Measurements from ENCODE around the gene RIMBP2.

The RIMBP2 gene

DNA sequence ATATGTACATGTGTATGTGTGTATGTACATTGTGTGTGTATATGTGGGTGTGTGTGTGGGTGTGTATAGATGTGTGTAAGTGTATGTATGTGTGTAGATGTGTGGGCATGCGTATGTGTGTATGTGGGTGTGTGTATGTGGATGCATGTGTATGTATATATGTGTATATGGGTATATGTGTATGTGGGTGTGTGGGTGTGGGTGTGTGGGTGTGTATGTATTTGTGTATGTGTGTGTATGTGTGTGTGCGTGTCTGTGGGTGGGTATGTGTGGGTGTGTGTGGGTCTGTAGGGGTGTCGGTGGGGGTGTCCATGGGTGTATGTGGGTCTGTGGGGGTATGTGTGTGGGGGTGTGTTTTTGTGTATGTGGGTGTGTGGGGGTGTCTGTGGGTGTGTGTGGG is 276.8 kb downstream of the RIMBP2 start:
- TF ChIP-seq TAF1 (IDR thresholded peaks at IDR 0.05; ENCODE audit: borderline replicate concordance, insufficient read depth, low read length) = no peak
- TF ChIP-seq POLR2AphosphoS5 (IDR thresholded peaks at IDR 0.05; ENCODE audit: low read depth, low read length) = no peak
- TF ChIP-seq, protein P1, sequence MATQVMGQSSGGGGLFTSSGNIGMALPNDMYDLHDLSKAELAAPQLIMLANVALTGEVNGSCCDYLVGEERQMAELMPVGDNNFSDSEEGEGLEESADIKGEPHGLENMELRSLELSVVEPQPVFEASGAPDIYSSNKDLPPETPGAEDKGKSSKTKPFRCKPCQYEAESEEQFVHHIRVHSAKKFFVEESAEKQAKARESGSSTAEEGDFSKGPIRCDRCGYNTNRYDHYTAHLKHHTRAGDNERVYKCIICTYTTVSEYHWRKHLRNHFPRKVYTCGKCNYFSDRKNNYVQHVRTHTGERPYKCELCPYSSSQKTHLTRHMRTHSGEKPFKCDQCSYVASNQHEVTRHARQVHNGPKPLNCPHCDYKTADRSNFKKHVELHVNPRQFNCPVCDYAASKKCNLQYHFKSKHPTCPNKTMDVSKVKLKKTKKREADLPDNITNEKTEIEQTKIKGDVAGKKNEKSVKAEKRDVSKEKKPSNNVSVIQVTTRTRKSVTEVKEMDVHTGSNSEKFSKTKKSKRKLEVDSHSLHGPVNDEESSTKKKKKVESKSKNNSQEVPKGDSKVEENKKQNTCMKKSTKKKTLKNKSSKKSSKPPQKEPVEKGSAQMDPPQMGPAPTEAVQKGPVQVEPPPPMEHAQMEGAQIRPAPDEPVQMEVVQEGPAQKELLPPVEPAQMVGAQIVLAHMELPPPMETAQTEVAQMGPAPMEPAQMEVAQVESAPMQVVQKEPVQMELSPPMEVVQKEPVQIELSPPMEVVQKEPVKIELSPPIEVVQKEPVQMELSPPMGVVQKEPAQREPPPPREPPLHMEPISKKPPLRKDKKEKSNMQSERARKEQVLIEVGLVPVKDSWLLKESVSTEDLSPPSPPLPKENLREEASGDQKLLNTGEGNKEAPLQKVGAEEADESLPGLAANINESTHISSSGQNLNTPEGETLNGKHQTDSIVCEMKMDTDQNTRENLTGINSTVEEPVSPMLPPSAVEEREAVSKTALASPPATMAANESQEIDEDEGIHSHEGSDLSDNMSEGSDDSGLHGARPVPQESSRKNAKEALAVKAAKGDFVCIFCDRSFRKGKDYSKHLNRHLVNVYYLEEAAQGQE (IDR thresholded peaks at IDR 0.05; ENCODE audit: insufficient read depth in 1 of 2, low read depth in 2 of 2, low read length in 2 of 2) = no peak
- TF ChIP-seq FOXP2 (optimal IDR thresholded peaks at IDR 0.05; ENCODE audit: borderline replicate concordance, extremely low read depth, extremely low read length, insufficient read depth) = no peak
- no peak for TF ChIP-seq SIN3A (IDR thresholded peaks at IDR 0.05; ENCODE audit: borderline replicate concordance, insufficient read depth, low read length)

DNA sequence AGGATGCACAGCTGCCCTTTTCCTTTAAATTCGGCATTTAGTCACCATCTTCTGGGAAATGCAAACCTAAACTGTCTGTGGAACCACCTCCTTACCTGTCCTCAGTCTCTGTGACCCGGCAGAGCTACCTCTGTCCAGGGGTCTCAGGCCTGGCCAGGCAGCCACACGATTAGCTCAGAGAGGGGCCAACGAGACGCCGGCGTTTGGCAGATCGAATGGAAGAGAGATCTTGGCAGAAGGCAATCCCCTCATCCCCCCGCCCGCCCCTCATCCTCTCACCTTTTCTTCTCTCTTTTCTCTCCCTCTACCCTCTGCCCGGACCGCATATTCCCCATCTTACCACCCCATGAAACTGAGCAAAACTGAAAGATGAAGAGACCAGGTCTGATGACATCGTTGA is 277.4 kb downstream of the RIMBP2 start:
- TF ChIP-seq SIN3A (IDR thresholded peaks at IDR 0.05; ENCODE audit: borderline replicate concordance, insufficient read depth, low read length) (no peak), TAF1 (IDR thresholded peaks at IDR 0.05; ENCODE audit: borderline replicate concordance, insufficient read depth, low read length) (no peak), POLR2AphosphoS5 (IDR thresholded peaks at IDR 0.05; ENCODE audit: low read depth, low read length) (no peak), FOXP2 (optimal IDR thresholded peaks at IDR 0.05; ENCODE audit: borderline replicate concordance, extremely low read depth, extremely low read length, insufficient read depth) (no peak)
- TF ChIP-seq, protein P1 (IDR thresholded peaks at IDR 0.05; ENCODE audit: insufficient read depth in 1 of 2, low read depth in 2 of 2, low read length in 2 of 2) = no peak

DNA sequence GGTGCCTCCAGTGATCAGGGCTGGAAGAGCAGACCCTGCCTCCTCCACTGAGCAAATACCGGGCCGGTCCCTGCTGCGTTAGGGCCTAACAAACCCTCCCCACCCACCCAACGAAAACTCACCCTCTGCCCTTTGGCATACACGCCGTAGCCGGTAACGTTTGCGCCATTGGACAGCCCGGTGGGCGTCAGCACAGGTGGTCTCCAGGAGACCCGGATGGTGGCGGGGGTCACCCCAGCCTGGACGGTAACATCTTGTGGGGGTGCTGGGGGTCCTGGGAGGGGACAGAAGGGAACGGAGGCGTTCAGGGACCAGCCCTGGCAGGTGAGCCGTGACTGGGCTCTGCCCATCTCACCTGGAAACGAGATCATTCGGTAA is 277.9 kb downstream of the RIMBP2 start:
- TF ChIP-seq FOXP2 (optimal IDR thresholded peaks at IDR 0.05; ENCODE audit: borderline replicate concordance, extremely low read depth, extremely low read length, insufficient read depth) = no peak
- TF ChIP-seq, protein P1 (IDR thresholded peaks at IDR 0.05; ENCODE audit: insufficient read depth in 1 of 2, low read depth in 2 of 2, low read length in 2 of 2) = no peak
- no peak for TF ChIP-seq TAF1 (IDR thresholded peaks at IDR 0.05; ENCODE audit: borderline replicate concordance, insufficient read depth, low read length)
- TF ChIP-seq POLR2AphosphoS5 (IDR thresholded peaks at IDR 0.05; ENCODE audit: low read depth, low read length) = no peak

DNA sequence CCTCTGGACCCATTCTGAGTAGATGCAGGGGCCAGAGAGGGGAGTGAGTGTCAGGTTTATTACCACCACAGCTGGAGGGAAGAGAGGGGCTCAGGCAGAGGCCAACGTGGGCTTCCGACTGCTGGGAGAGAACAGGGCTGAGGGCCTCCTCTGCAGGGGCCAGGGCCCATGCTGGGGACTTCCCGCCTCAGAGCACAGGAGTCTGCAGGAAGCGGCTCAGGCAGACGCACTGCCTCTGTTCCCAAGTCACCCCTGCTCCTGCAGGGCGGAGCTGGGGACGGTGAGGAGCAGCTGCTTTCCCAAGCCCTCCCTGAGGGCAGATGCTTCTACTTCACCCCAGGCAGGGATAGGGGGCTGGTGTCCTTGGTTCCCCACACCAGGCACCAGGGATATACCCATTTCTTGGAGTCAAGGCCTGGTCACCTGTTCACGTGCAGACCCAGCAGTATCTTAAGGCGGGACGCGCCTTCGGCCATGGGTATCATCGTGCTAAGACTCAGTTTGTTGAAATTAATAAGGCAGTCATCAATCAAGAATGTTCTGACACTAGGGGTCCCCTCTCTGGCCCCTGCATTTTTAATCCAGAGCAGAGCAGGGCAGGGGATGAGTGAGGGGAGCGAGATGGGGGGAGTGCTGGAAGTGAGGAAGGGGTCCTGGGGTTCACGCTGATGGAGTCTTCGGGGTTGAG is 278.4 kb downstream of the RIMBP2 start:
- TF ChIP-seq SIN3A (IDR thresholded peaks at IDR 0.05; ENCODE audit: borderline replicate concordance, insufficient read depth, low read length) = no peak
- TF ChIP-seq FOXP2 (optimal IDR thresholded peaks at IDR 0.05; ENCODE audit: borderline replicate concordance, extremely low read depth, extremely low read length, insufficient read depth) = no peak
- no peak for TF ChIP-seq TAF1 (IDR thresholded peaks at IDR 0.05; ENCODE audit: borderline replicate concordance, insufficient read depth, low read length)
- no peak for TF ChIP-seq POLR2AphosphoS5 (IDR thresholded peaks at IDR 0.05; ENCODE audit: low read depth, low read length)
- TF ChIP-seq, protein P1 (IDR thresholded peaks at IDR 0.05; ENCODE audit: insufficient read depth in 1 of 2, low read depth in 2 of 2, low read length in 2 of 2) = no peak

Data from PFSK-1 (cell line).